NCI-H226 (cell line): ENCODE measurements around the gene LRRC49.
"Not testable (repeated sequence)": the region's sequence is repeated elsewhere in the genome, so short reads cannot be mapped to it uniquely, and the experiment has no call there.

Experiments used
- DNase-seq: peaks from one replicate; pipeline ENCODE4 v3.0.0-alpha.2; 2015

LRRC49 gene

GRCh38 chr15:70931821-70932220, 39.2 kb downstream of the LRRC49 start:
- DNase-seq, result no peak

GRCh38 chr15:70932397-70932796, 39.8 kb downstream of the LRRC49 start:
- no peak for DNase-seq

- no peak for DNase-seq
Observed at GRCh38 chr15:70933411-70933810, 40.8 kb downstream of the LRRC49 start.

GRCh38 chr15:70935631-70936030, 43.0 kb downstream of the LRRC49 start:
- no peak for DNase-seq

- no peak for DNase-seq
Observed at GRCh38 chr15:70936326-70936725, 43.7 kb downstream of the LRRC49 start.

GRCh38 chr15:70943285-70943684, 50.7 kb downstream of the LRRC49 start:
- DNase-seq, result not testable (repeated sequence)

- DNase-seq, result no peak
Observed at GRCh38 chr15:70947351-70948335, 55.0 kb downstream of the LRRC49 start.

GRCh38 chr15:70950953-70951352, 58.3 kb downstream of the LRRC49 start:
- no peak for DNase-seq

GRCh38 chr15:70954171-70954570, 61.5 kb downstream of the LRRC49 start:
- DNase-seq, result peak; percentile 41

GRCh38 chr15:70954733-70955132, 62.1 kb downstream of the LRRC49 start:
- no peak for DNase-seq

- DNase-seq, result peak; percentile 87
Observed at GRCh38 chr15:70955151-70955550, 62.5 kb downstream of the LRRC49 start.

GRCh38 chr15:70956201-70956995, 63.8 kb downstream of the LRRC49 start:
- DNase-seq, result no peak

- no peak for DNase-seq
Observed at GRCh38 chr15:70962084-70962483, 69.5 kb downstream of the LRRC49 start.

- DNase-seq, result no peak
Observed at GRCh38 chr15:70963199-70963598, 70.6 kb downstream of the LRRC49 start.

- DNase-seq, result no peak
Observed at GRCh38 chr15:70964058-70964457, 71.4 kb downstream of the LRRC49 start.

- no peak for DNase-seq
Observed at GRCh38 chr15:70964686-70965085, 72.1 kb downstream of the LRRC49 start.

GRCh38 chr15:70967646-70968045, 75.0 kb downstream of the LRRC49 start:
- DNase-seq, result no peak

GRCh38 chr15:70974004-70974832, 81.6 kb downstream of the LRRC49 start:
- DNase-seq, result peak; percentile 31

- DNase-seq, result no peak
Observed at GRCh38 chr15:70976851-70977250, 84.2 kb downstream of the LRRC49 start.

GRCh38 chr15:70995383-70995970, 102.9 kb downstream of the LRRC49 start:
- no peak for DNase-seq

- no peak for DNase-seq
Observed at GRCh38 chr15:70998319-70998718, 105.7 kb downstream of the LRRC49 start.

- DNase-seq, result no peak
Observed at GRCh38 chr15:71002316-71002715, 109.7 kb downstream of the LRRC49 start.
